GM21786 (cell line): ENCODE measurements around the gene C2.
"Not testable (repeated sequence)": the region's sequence is repeated elsewhere in the genome, so short reads cannot be mapped to it uniquely, and the experiment has no call there.

Source experiments
- ATAC-seq: cut with Tn5 transposase; IDR thresholded peaks from one replicate; pipeline ENCODE4 v1.9.1; 2021; ENCODE audit not compliant: unreplicated experiment

The C2 gene

GRCh38 chr6:31976065-31976464 is 48.5 kb downstream of the C2 start:
- not testable (repeated sequence) for ATAC-seq

- ATAC-seq = no peak
Observed at GRCh38 chr6:31977816-31978431, 50.4 kb downstream of the C2 start.

- no peak for ATAC-seq
Observed at GRCh38 chr6:31978831-31979230, 51.3 kb downstream of the C2 start.

- no peak for ATAC-seq
Observed at GRCh38 chr6:31979238-31979898, 51.9 kb downstream of the C2 start.

- ATAC-seq = not testable (repeated sequence)
Observed at GRCh38 chr6:31980195-31980876, 52.8 kb downstream of the C2 start.

GRCh38 chr6:31980998-31981397 is 53.5 kb downstream of the C2 start:
- not testable (repeated sequence) for ATAC-seq

- ATAC-seq = not testable (repeated sequence)
Observed at GRCh38 chr6:31981744-31982143, 54.2 kb downstream of the C2 start, which contains the start of gene C4A. Gene C4A, plus strand, starts transcription at chr6:31982057. Its CDS starts 51 bp downstream, at chr6:31982108.

GRCh38 chr6:31989363-31989762 is 61.8 kb downstream of the C2 start:
- not testable (repeated sequence) for ATAC-seq

- not testable (repeated sequence) for ATAC-seq
Observed at GRCh38 chr6:31994421-31994820, 66.9 kb downstream of the C2 start.
